Mesenchymal stem cell (in vitro differentiated cells and primary cell): ENCODE results near the gene CASTOR2.

Experiments
- DNase-seq: peaks from one replicate; pipeline ENCODE4 v3.0.0-alpha.2; 2013
- H2AFZ ChIP-seq: one replicate; pipeline ENCODE4 v1.6.1; 2013; ENCODE audit warnings: low read depth, mild to moderate bottlenecking, control low read depth, inconsistent platforms, low read length, moderate library complexity
- H2AK5ac ChIP-seq: 2 replicates; pipeline ENCODE4 v1.6.1; 2013; ENCODE audit warnings: low read length, moderate library complexity, mild to moderate bottlenecking, inconsistent platforms; ENCODE audit not compliant: severe bottlenecking
- H2BK120ac ChIP-seq: one replicate; pipeline ENCODE4 v1.6.1; 2013; ENCODE audit warnings: low read depth, mild to moderate bottlenecking, inconsistent platforms, low read length, moderate library complexity
- H2BK12ac ChIP-seq, 2 experiments: one replicate each; pipeline ENCODE4 v1.6.1; 2013; ENCODE audit warnings: inconsistent platforms in 2 of 2, low read length in 2 of 2, mild to moderate bottlenecking in 2 of 2, moderate library complexity in 2 of 2, control low read depth in 1 of 2
- H2BK15ac ChIP-seq: one replicate; pipeline ENCODE4 v1.6.1; 2013; ENCODE audit warnings: mild to moderate bottlenecking, low read depth, inconsistent platforms; ENCODE audit not compliant: poor library complexity, severe bottlenecking
- H2BK5ac ChIP-seq: 2 replicates; pipeline ENCODE4 v1.6.1; 2013; ENCODE audit warnings: low read depth, mild to moderate bottlenecking, low read length, control low read depth, inconsistent platforms; ENCODE audit not compliant: poor library complexity, severe bottlenecking
- H3K14ac ChIP-seq, 2 experiments: one replicate each; pipeline ENCODE4 v1.6.1; 2013; ENCODE audit warnings: inconsistent platforms in 2 of 2, low read length in 2 of 2, control low read depth in 1 of 2, mild to moderate bottlenecking in 1 of 2, moderate library complexity in 1 of 2
- H3K18ac ChIP-seq, 2 experiments: one replicate each; pipeline ENCODE4 v1.6.1; 2013; ENCODE audit warnings: inconsistent platforms in 2 of 2, low read length in 2 of 2, control low read depth in 1 of 2, low read depth in 1 of 2, mild to moderate bottlenecking in 1 of 2
- H3K23ac ChIP-seq, 2 experiments: one replicate each; pipeline ENCODE4 v1.6.1; 2013; ENCODE audit warnings: inconsistent platforms in 2 of 2, low read length in 2 of 2, mild to moderate bottlenecking in 2 of 2, moderate library complexity in 2 of 2, control low read depth in 1 of 2
- H3K27ac ChIP-seq: 2 replicates; pipeline ENCODE4 v1.5.1; 2013; ENCODE audit warnings: mild to moderate bottlenecking, moderate library complexity, low read length, control low read depth, inconsistent platforms; ENCODE audit not compliant: poor library complexity, severe bottlenecking
- H3K27me3 ChIP-seq, 2 experiments: 2 replicates each; pipeline versions ENCODE4 v1.6.1 to v1.7.0; 2013; ENCODE audit warnings: low read length in 2 of 2, mild to moderate bottlenecking in 2 of 2, moderate library complexity in 2 of 2, control low read depth in 1 of 2, inconsistent platforms in 1 of 2; ENCODE audit not compliant: control insufficient read depth in 1 of 2, insufficient read depth in 1 of 2
- H3K36me3 ChIP-seq, 2 experiments: 2 replicates each; pipeline versions ENCODE4 v1.6.1 to v1.7.0; 2013; ENCODE audit warnings: low read length in 2 of 2, control low read depth in 1 of 2, inconsistent platforms in 1 of 2, low read depth in 1 of 2, mild to moderate bottlenecking in 1 of 2; ENCODE audit not compliant: insufficient read depth in 2 of 2, control insufficient read depth in 1 of 2
- H3K4ac ChIP-seq, 2 experiments: one replicate each; pipeline ENCODE4 v1.6.1; 2013; ENCODE audit warnings: inconsistent platforms in 2 of 2, low read length in 2 of 2, mild to moderate bottlenecking in 2 of 2, moderate library complexity in 2 of 2, control low read depth in 1 of 2, low read depth in 1 of 2
- H3K4me1 ChIP-seq: 2 replicates; pipeline ENCODE4 v1.6.1; 2013; ENCODE audit warnings: low read depth, low read length, control low read depth; ENCODE audit not compliant: control insufficient read depth, insufficient read depth
- H3K4me2 ChIP-seq: 2 replicates; pipeline ENCODE4 v1.6.1; 2013; ENCODE audit warnings: low read length, mild to moderate bottlenecking, inconsistent platforms; ENCODE audit not compliant: poor library complexity, severe bottlenecking
- H3K4me3 ChIP-seq, 2 experiments: 2 replicates each; pipeline versions ENCODE4 v1.5.1 to v1.7.0; 2013; ENCODE audit warnings: low read length in 2 of 2, mild to moderate bottlenecking in 2 of 2, control low read depth in 1 of 2, low read depth in 1 of 2; ENCODE audit not compliant: insufficient read depth in 1 of 2
- H3K79me1 ChIP-seq: replicated peaks from 2 replicates; pipeline ENCODE4 v1.6.1; 2013; ENCODE audit warnings: mild to moderate bottlenecking, control low read depth, low read length, inconsistent platforms; ENCODE audit not compliant: poor library complexity, severe bottlenecking
- H3K9ac ChIP-seq: 2 replicates; pipeline ENCODE4 v1.7.0; 2013; ENCODE audit warnings: mild to moderate bottlenecking, low read length, moderate library complexity
- H3K9me3 ChIP-seq: 2 replicates; pipeline ENCODE4 v1.7.0; 2013; ENCODE audit warnings: mild to moderate bottlenecking, low read length; ENCODE audit not compliant: control insufficient read depth
- H4K8ac ChIP-seq: one replicate; pipeline ENCODE4 v1.6.1; 2013; ENCODE audit warnings: inconsistent platforms, mild to moderate bottlenecking, low read length, moderate library complexity
- H4K91ac ChIP-seq: one replicate; pipeline ENCODE4 v1.6.1; 2013; ENCODE audit warnings: mild to moderate bottlenecking, low read length, inconsistent platforms
- WGBS: methylation state at CpG from one replicate; pipeline ENCODE4 v1.1.7; 2013; ENCODE audit warnings: mixed read lengths; 5-methylcytosine and 5-hydroxymethylcytosine counted together

CASTOR2 gene

DNA sequence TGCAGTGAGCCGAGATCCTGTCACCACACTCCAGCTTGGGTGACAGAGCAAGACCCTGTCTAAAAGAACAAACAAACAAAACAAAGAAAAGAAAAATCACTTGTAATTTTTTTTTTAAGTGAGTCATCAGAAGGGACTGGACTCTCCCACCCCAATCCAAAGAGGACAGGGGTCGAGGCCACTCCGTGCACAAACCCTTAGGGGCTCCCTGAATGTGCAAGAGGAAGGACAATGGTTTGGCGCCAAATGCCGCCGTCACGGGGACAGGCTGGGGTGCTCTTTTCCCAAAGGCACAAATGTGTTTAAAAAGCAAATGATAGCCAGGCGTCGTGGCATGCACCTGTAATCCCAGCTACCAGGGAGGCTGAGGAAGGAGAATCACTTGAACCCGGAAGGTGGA lies 85.3 kb downstream of the CASTOR2 start:
- Histone ChIP-seq H4K91ac (no peak overlapping the region), H3K79me1 (peaks cover 29% of the 10 kb centered on the region), H3K4ac (no peak overlapping the region), H3K18ac (no peak overlapping the region), H2BK5ac (no peak overlapping the region), H2AK5ac (no peak overlapping the region), H2AFZ (no peak overlapping the region), H3K27ac (no peak overlapping the region), H3K9me3 (no peaks in the 10 kb centered on the region), H3K14ac (no peak overlapping the region), H3K36me3 (peaks cover 52 to 64% of the 10 kb centered on the region in 2 experiments), H3K9ac (no peak overlapping the region), H2BK15ac (no peak overlapping the region), H4K8ac (no peak overlapping the region), H2BK120ac (no peak overlapping the region), H3K4me2 (no peak overlapping the region), H3K27me3 (no peaks in the 10 kb centered on the region), H3K4me3 (no peak overlapping the region), H3K23ac (no peak overlapping the region), H3K4me1 (peaks cover 11% of the 10 kb centered on the region), H2BK12ac (no peak overlapping the region)
- DNase-seq, result no peak
- WGBS, result 89% methylated on average over 8 of the region's 10 CpGs

DNA sequence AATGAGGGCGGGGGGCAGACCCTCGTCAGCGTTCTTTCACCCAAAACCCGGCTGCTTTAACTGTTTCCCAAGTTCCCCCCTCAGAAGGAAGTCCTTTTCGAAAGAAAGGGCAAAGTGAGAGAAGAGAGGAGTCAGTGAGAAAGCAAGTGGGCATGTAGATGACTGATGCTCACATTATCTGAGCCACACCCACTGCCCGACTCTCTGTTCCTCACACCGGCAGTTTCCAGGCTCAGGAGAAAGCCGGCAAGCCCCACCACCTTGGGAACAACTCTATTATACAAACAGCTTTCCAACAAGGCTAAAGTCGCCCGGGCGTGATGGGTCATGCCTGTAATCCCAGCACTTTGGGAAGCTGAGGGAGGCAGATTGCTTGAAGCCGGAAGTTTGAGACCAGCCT lies 86.0 kb downstream of the CASTOR2 start:
- H2BK5ac ChIP-seq, result no peak overlapping the region
- no peak overlapping the region for H3K9ac ChIP-seq
- no peak overlapping the region for H4K91ac ChIP-seq

DNA sequence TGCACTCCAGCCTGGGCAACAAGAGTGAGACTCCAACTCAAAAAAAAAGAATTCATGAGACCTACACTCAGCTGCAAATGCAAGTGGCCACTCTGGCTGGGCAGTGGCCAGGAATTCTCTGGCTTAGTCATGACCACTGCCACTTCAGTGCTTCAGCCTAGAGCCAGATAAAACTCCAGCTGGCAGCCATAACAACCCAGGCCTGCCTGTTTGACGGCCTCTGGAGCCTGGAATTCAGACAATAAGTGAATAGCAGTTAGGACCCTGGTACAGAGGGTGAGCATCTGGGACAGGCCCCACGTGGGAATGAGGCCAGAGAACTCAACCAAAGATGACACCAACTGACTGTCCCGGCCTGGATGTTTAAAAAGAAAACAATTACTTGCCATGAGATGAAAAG lies 90.2 kb downstream of the CASTOR2 start:
- Histone ChIP-seq H3K4me2 (no peak overlapping the region), H3K9ac (peak overlapping the region; percentile 58), H3K4me3 (no peak overlapping the region), H3K9me3 (no peaks in the 10 kb centered on the region), H3K23ac (no peak overlapping the region), H2BK15ac (no peak overlapping the region), H2AK5ac (no peak overlapping the region), H4K91ac (no peak overlapping the region), H3K79me1 (peaks cover 27% of the 10 kb centered on the region), H3K27me3 (no peaks in the 10 kb centered on the region), H3K36me3 (peaks cover 72 to 74% of the 10 kb centered on the region in 2 experiments), H3K18ac (no peak overlapping the region), H2BK5ac (no peak overlapping the region), H4K8ac (no peak overlapping the region), H3K27ac (peak overlapping the region; percentile 61), H3K14ac (no peak overlapping the region), H2BK12ac (no peak overlapping the region), H3K4me1 (peaks cover 7% of the 10 kb centered on the region), H2AFZ (no peak overlapping the region), H2BK120ac (no peak overlapping the region), H3K4ac (no peak overlapping the region)
- DNase-seq, result peak; percentile 92
- 21% methylated on average over 2 of the region's 3 CpGs for WGBS

More for the DNA sequence above, 86.0 kb downstream of the CASTOR2 start:
- no peak for DNase-seq
- H2BK120ac ChIP-seq, result no peak overlapping the region
- H3K79me1 ChIP-seq, result peaks cover 29% of the 10 kb centered on the region
- H3K4ac ChIP-seq, result no peak overlapping the region
- H3K23ac ChIP-seq, result no peak overlapping the region
- WGBS, result 96% methylated on average over 9 of the region's 12 CpGs
- no peak overlapping the region for H3K4me3 ChIP-seq
- H2AK5ac ChIP-seq, result no peak overlapping the region
- no peak overlapping the region for H2BK15ac ChIP-seq
- H2AFZ ChIP-seq, result no peak overlapping the region
- H3K27me3 ChIP-seq, result no peaks in the 10 kb centered on the region
- no peak overlapping the region for H4K8ac ChIP-seq
- H3K27ac ChIP-seq, result no peak overlapping the region
- H3K4me2 ChIP-seq, result no peak overlapping the region
- no peak overlapping the region for H3K14ac ChIP-seq
- no peaks in the 10 kb centered on the region for H3K9me3 ChIP-seq
- H3K18ac ChIP-seq, result no peak overlapping the region
- H2BK12ac ChIP-seq, result no peak overlapping the region
- H3K4me1 ChIP-seq, result peaks cover 12% of the 10 kb centered on the region
- peaks cover 51 to 61% of the 10 kb centered on the region in 2 experiments for H3K36me3 ChIP-seq

DNA sequence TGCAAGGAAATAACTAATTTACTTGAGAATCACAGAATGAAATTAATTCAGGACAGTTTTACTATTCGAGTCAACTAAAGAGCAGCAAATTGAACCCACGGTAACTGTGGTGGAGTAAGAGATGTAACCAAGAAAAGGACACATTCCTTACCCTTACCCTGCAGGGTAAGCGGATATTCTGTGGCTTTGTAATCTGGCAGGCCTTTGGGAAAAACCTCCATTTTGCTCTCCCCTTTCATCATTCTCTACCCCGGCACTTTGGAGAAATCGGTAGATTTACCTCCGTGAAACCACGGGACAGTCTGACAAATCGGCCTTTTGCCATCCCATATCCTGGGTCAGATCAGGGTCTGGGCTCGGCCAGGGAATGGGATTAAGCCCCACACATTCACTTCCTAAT lies 90.7 kb downstream of the CASTOR2 start:
- Histone ChIP-seq H3K4me1 (peaks cover 7% of the 10 kb centered on the region), H2BK120ac (no peak overlapping the region), H3K9ac (peak overlapping the region; percentile 58), H3K4me3 (peak overlapping the region in 1 of 2 experiments; percentile 20), H2BK15ac (no peak overlapping the region), H3K27me3 (no peaks in the 10 kb centered on the region), H3K9me3 (no peaks in the 10 kb centered on the region), H3K27ac (peak overlapping the region; percentile 40), H3K14ac (no peak overlapping the region), H2BK12ac (no peak overlapping the region), H3K36me3 (peaks cover 72 to 75% of the 10 kb centered on the region in 2 experiments), H3K4me2 (no peak overlapping the region), H4K8ac (peak overlapping the region; percentile 42), H4K91ac (no peak overlapping the region), H2AK5ac (no peak overlapping the region), H2BK5ac (no peak overlapping the region), H3K79me1 (peaks cover 26% of the 10 kb centered on the region), H2AFZ (no peak overlapping the region), H3K23ac (no peak overlapping the region), H3K18ac (peak overlapping the region in 1 of 2 experiments; percentile 19), H3K4ac (no peak overlapping the region)
- WGBS, result 95% methylated on average over 9 of the region's 9 CpGs
- no peak for DNase-seq
